GM18505 (cell line): ENCODE measurements around the gene C1QL2.

ENCODE experiments used
- ATAC-seq: cut with Tn5 transposase; IDR thresholded peaks from one replicate; pipeline ENCODE4 v1.9.1; 2021; ENCODE audit not compliant: unreplicated experiment
- POLR2A ChIP-seq: IDR thresholded peaks from 4 replicates; pipeline ENCODE4 v1.6.1; 2011; ENCODE audit warnings: borderline replicate concordance; ENCODE audit not compliant: insufficient read depth, insufficient read length; ENCODE audit errors: extremely low read depth

The C1QL2 gene

DNA sequence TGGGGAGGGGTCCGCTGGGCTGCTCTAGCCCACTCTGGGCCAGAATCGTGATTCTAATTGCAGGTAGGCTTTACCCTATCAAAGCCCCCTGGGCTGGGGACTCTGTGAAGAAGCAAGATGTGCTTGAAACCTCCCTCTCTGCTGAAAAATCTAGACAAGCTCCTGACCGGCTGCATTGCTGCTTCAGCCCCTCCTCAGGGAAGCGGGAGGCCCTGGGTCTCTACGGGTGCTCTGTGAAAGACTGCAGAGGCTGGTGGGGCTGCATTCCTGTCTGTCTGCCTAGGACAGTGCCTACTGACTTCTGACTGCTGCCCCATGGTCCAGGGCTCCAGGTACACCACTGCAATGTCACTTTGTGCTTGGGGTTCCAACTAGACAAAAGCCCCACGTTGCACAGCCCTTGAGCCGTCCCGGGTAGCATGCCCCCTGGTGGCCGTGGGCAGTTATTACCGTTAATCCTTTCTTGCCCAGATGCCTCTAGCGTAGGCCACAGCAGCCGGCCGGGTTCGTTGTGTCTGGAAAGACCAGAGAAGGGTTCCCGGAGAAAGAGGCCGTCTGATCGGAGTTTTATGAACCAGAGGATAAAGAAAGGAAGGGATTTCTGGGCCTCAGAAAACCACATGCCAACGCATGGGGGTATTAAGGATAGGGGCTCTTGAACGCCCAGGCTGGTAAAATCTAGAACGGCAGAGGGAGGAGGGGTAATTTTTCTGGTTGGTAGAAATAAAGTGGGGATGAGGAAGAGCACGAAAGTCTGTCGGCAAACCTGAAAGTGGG lies 15.9 kb upstream of the C1QL2 start:
- no peak for TF ChIP-seq POLR2A
- no peak for ATAC-seq

DNA sequence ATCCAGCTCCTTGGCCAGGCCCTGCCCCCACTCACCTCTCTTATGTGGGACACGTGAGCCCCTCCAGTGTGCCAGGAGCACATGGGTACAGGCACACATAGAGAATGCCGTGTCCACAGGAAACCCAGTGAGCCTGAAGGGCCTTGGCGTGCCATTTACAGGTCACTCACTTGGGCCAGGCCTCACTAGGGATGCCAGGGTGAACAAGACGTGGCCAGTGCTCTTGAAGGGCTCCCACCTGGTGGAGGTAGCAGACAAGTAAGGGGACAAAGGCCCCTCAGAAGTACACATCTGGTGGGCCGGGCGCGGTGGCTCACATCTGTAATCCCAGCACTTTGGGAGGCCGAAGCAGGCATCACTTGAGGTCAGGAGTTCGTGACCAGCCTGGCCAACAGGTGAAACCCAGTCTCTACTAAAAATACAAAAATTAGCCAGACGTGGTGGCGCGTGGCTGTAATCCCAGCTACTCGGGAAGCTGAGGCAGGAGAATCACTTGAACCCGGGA lies 15.1 kb upstream of the C1QL2 start:
- ATAC-seq: no peak
- TF ChIP-seq POLR2A: no peak

DNA sequence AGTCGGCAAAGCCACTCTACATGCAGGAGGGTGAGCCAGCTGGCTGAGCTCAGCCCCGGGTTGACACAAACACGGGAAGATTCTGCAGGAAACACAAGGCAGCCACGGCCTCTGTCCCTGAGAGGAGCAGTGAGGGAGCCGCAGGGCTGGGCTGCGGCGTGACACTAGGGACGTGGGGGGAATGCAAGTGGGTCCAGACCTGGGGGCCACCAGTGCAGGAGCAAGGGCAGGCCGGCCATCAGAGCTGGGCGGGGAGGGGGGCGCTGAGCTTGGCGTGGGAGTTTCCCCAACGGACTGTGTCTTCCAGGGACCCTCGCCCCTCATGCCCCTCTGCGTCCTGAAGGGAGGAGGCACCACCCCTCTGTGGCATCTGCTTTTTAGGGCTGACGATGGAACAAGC lies 12.0 kb upstream of the C1QL2 start:
- no peak for ATAC-seq
- TF ChIP-seq POLR2A: no peak

DNA sequence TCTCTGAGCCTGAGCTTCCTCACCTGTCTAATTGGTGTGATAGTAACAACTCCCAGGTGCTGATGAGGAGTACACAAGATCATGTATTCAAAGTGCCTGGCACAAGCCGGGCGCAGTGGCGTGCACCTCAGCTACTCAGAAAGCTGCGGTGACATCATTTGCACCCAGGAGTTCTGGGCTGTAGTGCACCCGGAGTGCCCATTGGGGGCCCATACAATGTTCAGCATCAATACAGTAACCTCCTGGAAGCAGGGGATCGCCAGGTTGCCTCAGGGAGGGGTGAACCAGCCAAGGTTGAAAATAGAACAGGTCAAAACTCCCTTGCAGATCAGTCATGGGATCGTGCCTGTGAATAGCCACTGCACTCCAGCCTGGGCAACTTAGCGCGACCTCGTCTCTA lies 11.2 kb upstream of the C1QL2 start:
- ATAC-seq: no peak
- no peak for TF ChIP-seq POLR2A

DNA sequence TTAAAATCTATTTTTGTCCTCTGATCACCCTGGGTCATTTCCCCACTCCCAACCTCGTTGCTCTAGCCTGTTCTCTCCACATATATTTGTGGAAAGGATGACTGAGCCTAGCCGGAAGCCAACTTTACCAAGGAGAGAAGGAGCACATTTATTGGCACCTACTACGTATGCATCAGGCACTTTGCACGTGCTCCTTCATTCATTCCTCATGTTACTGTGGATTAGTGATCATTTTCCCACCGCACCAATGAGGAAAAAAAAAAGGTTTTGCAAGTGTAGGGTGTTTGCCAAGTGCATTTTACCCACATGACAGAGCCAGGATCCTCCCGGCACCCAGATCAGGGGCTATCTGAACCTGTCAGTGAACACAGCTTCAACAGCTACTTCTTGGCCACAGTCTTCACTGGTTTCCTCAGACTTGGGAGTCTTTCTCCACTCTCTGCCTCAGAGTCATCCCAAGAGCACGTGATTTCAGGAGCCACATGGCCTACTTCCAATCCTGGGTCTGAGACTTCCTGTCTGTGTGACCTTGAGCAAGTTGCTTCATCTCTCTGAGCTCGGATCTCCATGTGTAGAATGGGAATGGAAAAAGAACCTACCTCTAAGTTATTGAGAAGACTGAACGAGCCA lies 1.9 kb upstream of the C1QL2 start:
- no peak for ATAC-seq
- TF ChIP-seq POLR2A: no peak

DNA sequence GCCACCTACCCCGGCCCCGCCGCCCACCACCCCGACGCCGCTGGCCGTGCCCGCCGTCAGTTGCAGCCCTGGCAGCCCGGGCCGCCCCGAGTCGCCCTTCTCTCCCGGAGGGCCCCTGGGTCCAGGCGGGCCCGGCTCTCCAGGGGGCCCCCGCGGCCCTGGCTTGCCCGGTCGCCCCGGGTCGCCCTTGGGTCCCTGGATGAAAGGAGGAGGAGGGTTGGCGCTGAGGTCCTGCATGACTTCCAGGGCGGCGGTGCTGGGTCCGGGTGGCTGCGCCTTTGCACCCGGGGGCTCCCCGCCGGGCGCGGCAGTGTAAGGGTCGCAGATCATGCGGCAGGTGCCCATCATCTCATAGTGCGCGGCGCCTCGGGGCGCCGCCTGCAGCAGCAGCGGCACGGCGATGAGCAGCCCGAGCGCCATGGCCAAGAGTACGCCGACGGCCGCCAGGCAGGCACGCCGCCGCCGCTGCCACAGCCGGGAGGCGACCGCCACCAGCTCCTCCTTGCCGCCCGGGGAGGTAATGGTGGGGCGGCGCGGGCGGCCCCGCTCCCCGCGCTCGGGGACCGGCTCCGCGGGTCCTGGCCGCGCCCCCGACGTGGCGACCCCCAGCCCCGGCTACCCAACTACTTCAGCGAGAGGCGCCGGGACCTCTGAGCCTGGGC lies 570 bp downstream of the C1QL2 start:
- ATAC-seq: no peak
- no peak for TF ChIP-seq POLR2A

DNA sequence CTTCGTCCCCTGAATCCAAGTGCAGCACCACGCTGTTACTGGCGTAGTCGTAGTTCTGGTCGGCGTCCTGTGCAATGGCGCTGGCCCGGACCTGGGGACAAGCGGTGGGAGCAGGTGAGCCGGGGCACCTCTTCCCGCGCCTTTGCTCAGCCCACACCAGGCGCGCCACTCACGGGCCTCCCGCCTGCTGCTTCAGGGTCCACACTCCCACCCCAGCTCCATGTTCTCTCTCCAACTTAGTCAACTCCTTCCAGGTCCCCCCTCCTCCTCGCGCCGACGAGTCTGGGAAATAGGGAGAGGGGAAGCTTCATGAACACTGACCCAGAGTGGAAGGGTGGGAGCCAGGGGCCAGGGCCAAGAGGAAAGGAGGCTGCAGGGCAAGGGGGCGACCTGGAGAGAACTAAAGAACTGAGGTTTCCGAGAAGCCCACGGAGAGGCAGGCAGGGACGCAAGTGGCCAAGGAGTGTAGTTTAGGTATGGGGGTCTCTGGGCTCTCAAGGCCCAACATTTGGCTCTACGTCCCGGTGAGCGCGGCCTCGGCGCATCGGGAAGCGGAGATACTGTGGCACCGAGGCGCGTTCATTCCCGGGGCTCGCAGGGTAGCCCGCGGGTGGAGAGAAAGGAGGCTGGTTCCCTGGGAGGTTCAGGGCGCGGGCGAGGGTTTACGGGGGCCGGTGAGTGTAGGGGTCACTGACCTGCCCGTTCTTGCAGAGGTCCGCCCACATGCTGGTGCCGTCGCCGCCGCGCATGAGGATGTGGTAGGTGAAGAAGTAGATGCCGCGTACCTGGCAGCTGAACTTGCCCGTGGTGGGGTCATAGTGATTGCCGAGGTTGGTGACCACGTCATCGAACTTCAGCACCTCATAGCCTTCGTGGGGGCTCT lies 1.4 kb downstream of the C1QL2 start:
- TF ChIP-seq POLR2A: no peak
- ATAC-seq: no peak

DNA sequence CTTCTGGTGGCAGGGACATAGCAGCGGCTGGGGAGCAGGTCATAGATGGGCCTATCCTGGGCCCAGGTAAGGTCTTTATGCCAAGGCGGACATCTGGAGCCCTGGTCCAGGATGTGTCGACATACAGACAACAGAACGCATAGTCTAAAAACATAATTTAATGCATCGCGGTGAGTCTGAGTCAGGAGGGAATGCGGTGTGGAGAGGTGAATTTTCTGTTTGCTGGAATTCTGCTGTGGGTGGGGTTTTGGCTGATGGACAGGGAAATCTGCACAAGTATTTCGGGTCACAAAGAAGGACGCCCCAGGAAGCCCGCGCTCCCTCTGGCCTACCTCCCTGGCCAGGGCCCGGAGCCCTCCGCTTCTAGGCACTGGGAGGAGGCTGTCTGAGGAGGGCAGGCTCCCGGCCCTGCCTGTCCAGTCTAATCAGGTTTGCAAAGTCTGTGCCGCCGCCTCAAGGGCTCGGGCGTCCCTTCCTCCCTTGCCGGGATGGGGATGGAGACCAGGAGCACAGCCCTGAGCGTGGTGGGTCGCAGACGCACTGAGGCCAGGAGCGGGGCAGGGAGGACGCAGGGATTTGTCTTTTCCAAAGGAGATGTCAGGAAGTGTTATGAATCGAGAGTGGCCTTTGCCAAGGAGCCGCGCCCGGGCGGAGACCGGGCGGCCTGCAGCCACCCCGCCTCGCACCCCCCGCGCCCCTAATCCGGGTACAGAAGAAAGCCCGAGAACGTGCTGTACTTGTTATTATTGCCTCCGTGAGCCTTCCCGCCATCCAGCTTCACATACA lies 2.3 kb downstream of the C1QL2 start:
- ATAC-seq: no peak
- no peak for TF ChIP-seq POLR2A

DNA sequence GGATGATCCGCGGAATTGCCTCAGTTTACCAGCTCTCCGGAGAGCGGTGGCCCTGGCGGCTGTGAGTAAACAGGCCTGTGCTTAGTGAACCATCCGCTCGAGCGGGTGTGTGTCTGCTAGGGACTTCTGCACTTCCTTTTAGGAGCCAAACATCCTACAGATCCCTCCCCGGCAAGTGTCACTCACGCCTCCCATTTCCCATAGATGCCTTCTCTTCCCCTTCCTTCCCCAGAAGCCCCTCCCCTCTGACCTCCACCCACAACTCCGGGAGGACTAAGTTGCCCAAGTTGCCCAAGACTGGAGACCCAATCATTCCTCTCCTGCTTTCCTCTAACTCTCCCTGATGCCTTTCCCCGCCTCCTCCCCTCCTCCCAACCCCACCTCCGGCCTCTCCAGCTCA lies 2.9 kb downstream of the C1QL2 start:
- no peak for ATAC-seq

DNA sequence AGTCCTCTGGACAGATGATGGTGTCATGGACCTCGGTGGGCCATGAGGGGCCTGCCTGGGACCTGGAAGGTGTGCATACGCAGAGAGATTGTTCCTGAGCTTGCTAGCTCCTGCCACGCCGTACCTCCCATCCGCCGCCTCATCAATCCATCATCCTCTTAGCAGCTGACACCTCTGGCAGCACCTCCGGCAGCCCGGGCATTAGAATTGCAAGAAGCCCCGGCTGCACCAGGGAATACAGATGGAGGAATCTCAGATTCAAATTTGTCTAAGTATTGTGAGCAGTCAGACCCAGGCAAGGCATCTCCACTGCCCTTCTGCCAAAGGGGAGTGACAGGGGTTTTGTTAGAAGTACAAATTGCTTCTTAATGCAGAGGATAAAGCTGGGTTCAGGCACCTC lies 4.5 kb downstream of the C1QL2 start:
- ATAC-seq: no peak
- TF ChIP-seq POLR2A: no peak

More for the DNA sequence above, 2.9 kb downstream of the C1QL2 start:
- TF ChIP-seq POLR2A: no peak

DNA sequence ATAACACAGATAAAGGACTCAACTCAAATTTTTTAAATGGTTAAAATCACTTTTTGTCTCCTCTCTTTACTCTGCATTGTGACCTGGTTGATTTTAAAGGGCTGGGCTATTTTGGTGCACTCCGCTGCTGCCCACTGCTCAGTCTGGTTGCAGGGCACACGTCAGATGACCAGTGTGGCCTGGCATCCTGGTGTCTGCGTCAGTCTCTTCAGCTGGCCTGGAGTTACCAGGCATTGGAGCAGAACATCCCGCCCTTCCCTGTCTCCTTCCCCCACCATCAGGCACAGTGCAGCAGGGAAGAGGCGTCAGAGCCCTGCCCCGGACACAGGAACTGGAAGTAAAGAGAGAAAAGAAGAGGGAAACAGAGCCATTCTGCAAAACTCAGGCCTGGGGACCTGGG lies 8.9 kb downstream of the C1QL2 start:
- ATAC-seq: no peak
- TF ChIP-seq POLR2A: no peak
